Measurements from ENCODE around the gene MRTFB. TPM values are rescaled to one million over a fixed set of nuclear protein-coding genes. Genes with fewer than 3 reads are reported as not detected.

MRTFB gene
- total RNA-seq, 1 donor = 11.6 TPM

DNA sequence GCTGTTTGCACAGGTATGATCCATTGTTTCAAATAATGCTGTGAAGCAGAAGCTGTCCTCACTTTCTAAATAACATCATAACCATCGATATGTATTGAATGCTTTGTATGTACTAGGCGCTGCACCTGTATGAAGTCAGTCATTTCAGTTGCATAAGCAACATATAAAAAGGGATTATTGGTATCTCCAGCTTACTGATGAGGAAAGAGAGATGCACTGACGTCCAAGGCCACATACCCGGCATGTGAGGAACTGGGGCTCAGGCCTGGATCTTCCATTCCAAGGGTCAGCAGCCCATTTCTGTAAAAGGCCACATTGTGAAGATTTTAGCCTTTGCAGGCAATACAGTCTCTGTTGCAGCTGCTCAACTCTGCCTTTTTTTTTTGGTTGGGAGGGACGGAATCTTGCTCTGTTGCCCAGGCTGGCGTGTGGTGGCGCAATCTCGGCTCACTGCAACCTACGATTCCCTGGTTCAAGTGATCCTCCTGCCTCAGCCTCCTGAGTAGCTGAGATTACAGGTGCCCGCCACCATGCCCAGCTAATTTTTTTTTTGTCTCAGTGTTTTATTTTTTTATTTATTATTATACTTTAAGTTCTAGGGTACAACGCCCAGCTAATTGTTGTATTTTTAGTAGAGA lies 244.7 kb downstream of the MRTFB start:
- no peak for DNase-seq (ENCODE audit: insufficient read length, low spot score, missing footprints)
- Histone ChIP-seq H2AFZ (ENCODE audit: low read length) (no peak overlapping the region), H3K4me2 (ENCODE audit: insufficient read depth, low read length) (no peak overlapping the region), H3K27ac (ENCODE audit: low read depth, low read length) (no peak overlapping the region), H3K4me3 (ENCODE audit: insufficient read depth, low read length) (no peak overlapping the region), H3K79me2 (ENCODE audit: insufficient read depth, low read length) (peaks cover 88% of the 10 kb centered on the region), H3K4me1 (ENCODE audit: insufficient read depth, low read length) (peaks cover 11% of the 10 kb centered on the region), H4K20me1 (ENCODE audit: insufficient read depth, low read length) (peaks cover 40% of the 10 kb centered on the region), H3K27me3 (ENCODE audit: insufficient read depth, low read length) (no peaks in the 10 kb centered on the region), H3K9me3 (ENCODE audit: low read depth, low read length) (no peaks in the 10 kb centered on the region), H3K36me3 (ENCODE audit: insufficient read depth, low read length) (no peaks in the 10 kb centered on the region)
- TF ChIP-seq CTCF (IDR thresholded peaks at IDR 0.05; ENCODE audit: extremely low read depth, low read depth, low read length) = no peak

Small RNA genes within 50 kb of the gene (small RNA-seq; reads per million reads assigned to genes)
- gene MIR193B = 60.1 reads per million, percentile 96 among the genes with 10 or more reads in this experiment
- not detected for gene MIR365A
- gene RF00019 = not detected

Other genes with a start within 250 kb of the MRTFB start
- 9.0 and 10.9 TPM in 2 replicates for gene ERCC4, start 151.2 kb upstream of the MRTFB start, total RNA-seq

All from osteoblast (primary cell).